Osteoblast (primary cell): ENCODE data around the gene HLA-DRA. TPM values are rescaled to one million over a fixed set of nuclear protein-coding genes. Genes with fewer than 3 reads are reported as not detected.

ENCODE experiments used
- DNase-seq: peaks from one replicate; pipeline ENCODE4 v3.0.0; 2011; ENCODE audit warnings: low spot score, mixed read lengths; ENCODE audit not compliant: insufficient read length; ENCODE audit errors: missing footprints
- H2AFZ ChIP-seq: 2 replicates; pipeline ENCODE4 v1.6.0; 2011; ENCODE audit warnings: mild to moderate bottlenecking, low read length
- H3K27ac ChIP-seq: 2 replicates; pipeline ENCODE4 v1.5.1; 2011; ENCODE audit warnings: mild to moderate bottlenecking, low read depth, low read length, moderate library complexity
- H3K27me3 ChIP-seq: 2 replicates; pipeline ENCODE4 v1.6.0; 2012; ENCODE audit warnings: mild to moderate bottlenecking, control low read depth, inconsistent platforms, low read length, moderate library complexity; ENCODE audit not compliant: insufficient read depth
- H3K36me3 ChIP-seq: 2 replicates; pipeline ENCODE4 v1.5.1; 2011; ENCODE audit warnings: mild to moderate bottlenecking, low read length, control low read depth, moderate library complexity; ENCODE audit not compliant: insufficient read depth
- H3K4me1 ChIP-seq: 2 replicates; pipeline ENCODE4 v1.5.1; 2011; ENCODE audit warnings: mild to moderate bottlenecking, low read length, control low read depth, moderate library complexity; ENCODE audit not compliant: insufficient read depth
- H3K4me2 ChIP-seq: 2 replicates; pipeline ENCODE4 v1.6.0; 2011; ENCODE audit warnings: mild to moderate bottlenecking, low read length; ENCODE audit not compliant: insufficient read depth
- H3K4me3 ChIP-seq: fragments of 200-600 bp; sonication (generic); 3 replicates; pipeline ENCODE4 v1.5.1; 2012; ENCODE audit warnings: mild to moderate bottlenecking, low read length, inconsistent platforms; ENCODE audit not compliant: insufficient read depth
- H3K79me2 ChIP-seq: 2 replicates; pipeline ENCODE4 v1.6.0; 2012; ENCODE audit warnings: mild to moderate bottlenecking, low read length, control low read depth, inconsistent platforms; ENCODE audit not compliant: insufficient read depth
- H3K9me3 ChIP-seq: 2 replicates; pipeline ENCODE4 v1.5.1; 2011; ENCODE audit warnings: low read depth, low read length, control low read depth
- H4K20me1 ChIP-seq: 2 replicates; pipeline ENCODE4 v1.6.0; 2012; ENCODE audit warnings: mild to moderate bottlenecking, low read length, control low read depth; ENCODE audit not compliant: insufficient read depth
- CTCF ChIP-seq: IDR thresholded peaks from 2 replicates; pipeline ENCODE4 v1.5.1; 2011; ENCODE audit warnings: mild to moderate bottlenecking, low read depth, low read length, moderate library complexity; ENCODE audit errors: extremely low read depth
- total RNA-seq: library from RNA; depleted of rRNA; stranded (reverse); fragments of >200 nt; gene quantifications from 2 replicates; pipeline ENCODE4 v1.2.3, GENCODE V29; 2012

The HLA-DRA gene
- total RNA-seq, 1 donor = 5.8 TPM

GRCh38 chr6:32406197-32406596 is 33.5 kb upstream of the HLA-DRA start:
- H2AFZ ChIP-seq = no peak overlapping the region
- peaks cover 35% of the 10 kb centered on the region for H3K27me3 ChIP-seq
- H3K4me1 ChIP-seq = no peaks in the 10 kb centered on the region
- no peaks in the 10 kb centered on the region for H3K9me3 ChIP-seq
- no peaks in the 10 kb centered on the region for H3K79me2 ChIP-seq
- H3K4me2 ChIP-seq = no peak overlapping the region
- H3K4me3 ChIP-seq = no peak overlapping the region
- H3K27ac ChIP-seq = no peak overlapping the region
- no peak for DNase-seq
- no peak for TF ChIP-seq CTCF
- H4K20me1 ChIP-seq = no peaks in the 10 kb centered on the region
- no peaks in the 10 kb centered on the region for H3K36me3 ChIP-seq

- H3K36me3 ChIP-seq = no peaks in the 10 kb centered on the region
- no peak within 1 kb of the TSS for H3K4me2 ChIP-seq
- H2AFZ ChIP-seq = no peak within 1 kb of the TSS
- peaks cover 38% of the 10 kb centered on the region for H3K27me3 ChIP-seq
- no peak for DNase-seq
- H4K20me1 ChIP-seq = no peaks in the 10 kb centered on the region
- H3K79me2 ChIP-seq = no peaks in the 10 kb centered on the region
- no peak within 1 kb of the TSS for H3K4me3 ChIP-seq
- H3K9me3 ChIP-seq = no peaks in the 10 kb centered on the region
- H3K4me1 ChIP-seq = no peaks in the 10 kb centered on the region
- no peak for TF ChIP-seq CTCF
- no peak within 1 kb of the TSS for H3K27ac ChIP-seq
These were observed 32.8 kb upstream of the HLA-DRA start, which contains the start of gene BTNL2 for GRCh38 chr6:32406857-32407256. BTNL2 (minus strand) TSS chr6:32407181; CDS start chr6:32407123, 58 bp downstream.

GRCh38 chr6:32410906-32411305 is 28.8 kb upstream of the HLA-DRA start:
- TF ChIP-seq CTCF = no peak
- Histone ChIP-seq H4K20me1 (no peaks in the 10 kb centered on the region), H3K27me3 (peaks cover 53% of the 10 kb centered on the region), H2AFZ (no peak overlapping the region), H3K4me1 (no peaks in the 10 kb centered on the region), H3K4me3 (no peak overlapping the region), H3K4me2 (no peak overlapping the region), H3K36me3 (no peaks in the 10 kb centered on the region), H3K9me3 (no peaks in the 10 kb centered on the region), H3K27ac (no peak overlapping the region), H3K79me2 (no peaks in the 10 kb centered on the region)
- no peak for DNase-seq

- no peak for TF ChIP-seq CTCF
- Histone ChIP-seq H3K4me1 (no peaks in the 10 kb centered on the region), H3K4me3 (no peak overlapping the region), H3K27me3 (peaks cover 53% of the 10 kb centered on the region), H3K4me2 (no peak overlapping the region), H3K9me3 (no peaks in the 10 kb centered on the region), H2AFZ (no peak overlapping the region), H3K27ac (no peak overlapping the region), H3K79me2 (no peaks in the 10 kb centered on the region), H3K36me3 (no peaks in the 10 kb centered on the region), H4K20me1 (no peaks in the 10 kb centered on the region)
- DNase-seq = no peak
These were observed 27.9 kb upstream of the HLA-DRA start for GRCh38 chr6:32411566-32412327.
